ENCODE measurements around the gene SEMA4A. TPM values are rescaled to one million over a fixed set of nuclear protein-coding genes. Genes with fewer than 3 reads are reported as not detected.
"Not testable (repeated sequence)": the region's sequence is repeated elsewhere in the genome, so short reads cannot be mapped to it uniquely, and the experiment has no call there.

Gene SEMA4A
- total RNA-seq, 1 experiment from 2014 or later = 11.6 TPM

GRCh38 chr1:156118177-156118868 is 35.1 kb upstream of the SEMA4A start:
- DNase-seq (ENCODE audit: low spot score) = peak; percentile 83

GRCh38 chr1:156119503-156120209 is 33.7 kb upstream of the SEMA4A start:
- DNase-seq (ENCODE audit: low spot score) = peak; percentile 70

GRCh38 chr1:156120318-156120717 is 33.1 kb upstream of the SEMA4A start:
- no peak for DNase-seq (ENCODE audit: low spot score)

- DNase-seq (ENCODE audit: low spot score) = not testable (repeated sequence)
These were observed 32.4 kb upstream of the SEMA4A start for GRCh38 chr1:156121005-156121404.

GRCh38 chr1:156121457-156121856 is 31.9 kb upstream of the SEMA4A start:
- DNase-seq (ENCODE audit: low spot score) = peak; percentile 47

GRCh38 chr1:156122086-156122485 is 31.3 kb upstream of the SEMA4A start:
- peak; percentile 57 for DNase-seq (ENCODE audit: low spot score)

GRCh38 chr1:156122519-156123355 is 30.6 kb upstream of the SEMA4A start:
- peak; percentile 89 for DNase-seq (ENCODE audit: low spot score)

- DNase-seq (ENCODE audit: low spot score) = peak; percentile 99
These were observed 29.8 kb upstream of the SEMA4A start for GRCh38 chr1:156123356-156124196.

GRCh38 chr1:156124557-156125483 is 28.6 kb upstream of the SEMA4A start:
- peak; percentile 85 for DNase-seq (ENCODE audit: low spot score)

- peak; percentile 50 for DNase-seq (ENCODE audit: low spot score)
These were observed 27.8 kb upstream of the SEMA4A start for GRCh38 chr1:156125544-156125943.

GRCh38 chr1:156126043-156126629 is 27.2 kb upstream of the SEMA4A start:
- DNase-seq (ENCODE audit: low spot score) = peak; percentile 98

GRCh38 chr1:156126630-156127534 is 26.5 kb upstream of the SEMA4A start:
- DNase-seq (ENCODE audit: low spot score) = peak; percentile 86

GRCh38 chr1:156128308-156128653 is 25.1 kb upstream of the SEMA4A start:
- DNase-seq (ENCODE audit: low spot score) = peak; percentile 62

GRCh38 chr1:156128654-156129597 is 24.5 kb upstream of the SEMA4A start:
- peak; percentile 63 for DNase-seq (ENCODE audit: low spot score)

- peak; percentile 99 for DNase-seq (ENCODE audit: low spot score)
These were observed 23.5 kb upstream of the SEMA4A start for GRCh38 chr1:156129687-156130577.

- no peak for DNase-seq (ENCODE audit: low spot score)
These were observed 22.8 kb upstream of the SEMA4A start for GRCh38 chr1:156130578-156130942.

Data from HT-29 (cell line).